SK-N-DZ (cell line): ENCODE results near the gene BMP4.

Experiments
- DNase-seq: peaks from one replicate; pipeline ENCODE4 v3.0.0-alpha.2; 2015; ENCODE audit warnings: low spot score

Gene BMP4

GRCh38 chr14:53946404-53947093 is 10.1 kb downstream of the BMP4 start:
- no peak for DNase-seq

DNA sequence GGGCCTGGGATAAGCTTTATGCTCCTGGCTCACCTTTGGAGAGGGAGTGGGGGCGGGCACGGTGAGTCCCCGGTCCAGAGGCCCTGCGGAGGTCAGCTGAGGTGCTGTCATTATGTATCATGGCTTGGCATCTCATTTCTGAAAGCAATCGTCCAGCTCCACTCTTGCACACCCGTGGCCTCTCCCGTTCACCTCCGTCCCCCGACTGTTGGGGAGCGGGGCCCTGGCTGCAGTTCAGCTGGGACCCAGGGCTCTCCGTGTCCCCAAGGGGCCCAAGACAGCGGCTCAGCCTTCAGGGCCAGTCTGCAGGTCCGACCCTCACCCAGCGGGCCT is 10.6 kb downstream of the BMP4 start:
- DNase-seq = no peak

DNA sequence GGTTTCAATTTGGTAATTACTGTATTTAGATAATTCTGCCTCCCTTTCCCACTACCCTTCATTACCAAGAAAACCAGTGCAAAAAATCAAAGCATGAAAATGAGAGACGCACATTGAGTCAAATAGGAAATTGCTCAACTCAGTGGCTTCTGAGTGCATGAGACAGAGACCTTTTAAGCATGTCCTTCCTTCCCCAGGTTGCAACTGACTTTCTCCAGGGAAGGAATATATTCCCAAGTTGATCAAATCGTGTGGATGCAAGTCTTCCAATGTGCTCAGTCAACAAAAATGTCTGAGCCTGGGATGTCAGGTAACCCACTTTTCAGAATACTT is 12.9 kb downstream of the BMP4 start:
- no peak for DNase-seq

- DNase-seq = no peak
Measured at GRCh38 chr14:53942970-53943750, 13.5 kb downstream of the BMP4 start.

DNA sequence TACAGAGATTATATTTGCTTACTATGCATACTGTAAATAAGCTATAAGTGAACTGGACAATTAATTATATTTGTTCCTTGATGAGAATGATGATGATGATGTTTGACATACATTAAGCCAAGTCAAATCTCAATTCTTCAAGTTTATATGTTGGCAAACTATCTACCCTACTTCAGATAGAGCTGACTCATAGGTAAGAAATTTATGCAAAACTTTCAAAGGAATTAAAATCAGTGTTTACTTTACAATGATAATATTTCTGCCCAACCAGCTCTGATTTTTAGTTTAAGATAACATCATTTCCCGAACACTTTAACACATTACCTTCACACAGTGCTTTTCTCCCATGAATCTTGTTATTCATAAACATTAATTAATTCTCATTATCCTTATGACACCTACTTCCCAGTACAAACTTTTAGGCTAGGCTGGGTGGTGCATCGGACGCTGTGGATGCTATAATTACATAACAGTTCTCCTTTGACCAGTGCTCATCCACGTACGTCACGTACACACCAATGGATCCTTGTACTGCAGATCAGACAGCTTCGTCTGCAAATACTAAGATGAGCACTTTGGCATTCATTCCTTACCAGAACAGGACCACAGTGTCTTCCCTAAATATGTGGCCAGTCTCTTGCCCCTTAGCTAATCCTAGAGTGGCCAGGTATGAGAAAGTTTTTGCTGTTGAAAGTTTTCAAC is 18.3 kb downstream of the BMP4 start:
- no peak for DNase-seq

GRCh38 chr14:53934778-53935414 is 21.7 kb downstream of the BMP4 start:
- no peak for DNase-seq

DNA sequence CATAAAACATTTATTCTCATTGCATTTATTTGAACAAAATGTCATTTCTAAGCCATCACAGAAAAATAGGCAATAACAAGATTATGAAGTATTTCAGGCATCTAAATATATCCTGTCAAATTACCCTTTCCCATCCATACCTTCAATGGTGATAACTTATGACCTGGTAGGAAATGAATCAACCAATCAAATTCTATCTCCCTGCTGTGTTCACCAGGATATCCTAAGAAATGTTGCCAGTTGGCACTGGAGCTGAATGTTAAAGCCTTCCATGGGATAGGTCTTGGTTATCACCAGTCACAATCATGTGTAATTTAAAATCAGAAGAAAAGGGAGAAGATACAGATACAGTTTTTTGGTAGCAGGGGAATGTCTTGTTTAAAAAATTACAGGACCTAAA is 23.7 kb downstream of the BMP4 start:
- DNase-seq = no peak

DNA sequence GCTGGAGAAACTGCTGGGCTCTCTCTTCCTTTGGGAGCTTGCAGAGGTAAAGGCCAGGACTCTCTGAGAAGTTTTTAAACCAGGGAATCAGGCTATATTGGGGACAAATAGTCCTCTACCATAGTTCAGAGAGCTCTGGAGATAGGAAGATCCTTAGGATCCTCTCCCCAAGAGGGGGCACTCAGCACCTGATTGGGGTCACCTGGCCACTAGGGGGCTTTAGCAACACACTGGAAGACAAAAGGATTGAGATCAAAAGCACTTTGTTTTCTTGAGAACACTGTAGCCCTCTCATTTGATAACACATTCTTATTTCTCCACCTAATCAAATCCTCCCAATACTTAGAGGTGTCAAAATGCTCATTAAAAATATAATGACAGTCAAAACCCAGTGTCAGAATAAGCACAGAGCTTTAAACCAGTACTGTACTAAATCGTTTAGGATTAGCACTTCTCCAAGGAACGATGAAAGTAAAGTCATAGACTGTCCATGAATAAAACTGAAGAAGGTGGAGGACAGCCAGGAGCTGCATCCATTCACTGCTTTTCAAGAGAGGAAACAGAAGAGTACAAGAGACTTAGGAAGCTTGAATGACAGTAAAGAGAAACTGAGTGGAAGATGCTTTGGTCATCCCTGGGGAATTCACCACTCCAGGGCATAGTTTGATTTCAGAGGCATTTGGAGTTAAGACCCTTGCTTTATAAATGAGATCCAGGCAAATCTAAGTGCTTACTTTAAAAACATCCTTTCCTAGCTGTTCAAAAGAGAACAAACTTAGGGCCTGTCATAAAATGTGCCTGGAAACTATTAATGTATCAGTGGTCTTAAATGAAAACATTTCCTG is 26.5 kb downstream of the BMP4 start:
- DNase-seq = no peak

DNA sequence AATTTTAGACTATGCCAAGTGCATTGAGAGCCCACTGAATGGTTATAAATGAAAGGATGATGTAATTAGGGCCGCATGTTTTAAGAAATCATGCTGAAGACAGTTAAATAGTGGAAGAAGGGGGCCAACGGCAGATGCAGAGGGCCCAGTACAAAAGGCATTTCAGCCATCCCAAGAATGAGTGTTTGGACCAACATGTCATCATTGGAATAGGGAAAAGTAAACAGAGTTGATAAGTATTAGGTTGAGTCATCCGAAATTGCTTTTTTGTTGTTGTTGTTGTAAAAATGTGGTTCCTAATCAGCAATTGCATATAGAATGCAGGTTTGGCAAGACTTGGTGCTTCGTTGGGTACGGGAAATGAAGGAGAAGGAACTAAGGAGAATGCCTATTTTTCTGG is 29.5 kb downstream of the BMP4 start:
- no peak for DNase-seq

GRCh38 chr14:53925201-53925766 is 31.3 kb downstream of the BMP4 start:
- no peak for DNase-seq

- no peak for DNase-seq
Measured at GRCh38 chr14:53924753-53925152, 31.9 kb downstream of the BMP4 start.

DNA sequence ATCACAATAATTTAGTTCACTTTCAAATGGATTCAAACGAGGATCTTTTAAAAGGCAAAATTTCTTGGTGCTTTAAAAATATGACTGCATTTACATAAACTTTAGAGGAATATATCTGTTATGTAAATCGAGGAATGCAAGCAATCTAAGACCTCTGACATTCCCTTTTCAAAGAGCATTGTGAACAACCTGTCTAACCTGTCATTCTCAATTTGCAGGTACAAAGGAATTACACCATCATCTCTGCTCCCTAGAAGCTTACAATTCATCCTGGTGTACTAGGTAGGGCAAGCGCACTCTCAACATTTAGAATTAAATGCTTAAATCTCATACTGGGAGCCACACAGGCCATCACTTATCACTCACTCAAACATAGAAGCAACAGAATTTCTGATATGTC is 35.6 kb downstream of the BMP4 start:
- no peak for DNase-seq

DNA sequence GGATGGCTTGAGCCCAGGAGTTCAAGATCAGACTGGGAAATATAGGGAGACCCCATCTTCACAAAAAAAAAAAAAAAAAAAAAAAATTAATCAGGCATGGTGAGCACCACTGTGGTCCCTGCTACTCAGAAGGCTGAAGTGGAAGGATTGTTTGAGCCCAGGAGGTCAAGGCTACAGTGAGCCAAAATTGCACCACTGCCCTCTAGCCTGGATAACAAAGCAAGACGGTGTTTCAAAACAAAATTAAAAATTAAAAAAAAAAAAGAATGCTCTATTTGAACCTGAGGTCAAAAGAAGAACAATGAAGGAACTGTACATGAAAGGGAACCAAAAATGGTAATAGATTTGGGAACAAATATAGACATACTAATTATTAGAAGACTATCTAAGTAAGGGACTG is 40.4 kb downstream of the BMP4 start:
- DNase-seq = no peak

GRCh38 chr14:53915364-53916014 is 41.1 kb downstream of the BMP4 start:
- DNase-seq = no peak

DNA sequence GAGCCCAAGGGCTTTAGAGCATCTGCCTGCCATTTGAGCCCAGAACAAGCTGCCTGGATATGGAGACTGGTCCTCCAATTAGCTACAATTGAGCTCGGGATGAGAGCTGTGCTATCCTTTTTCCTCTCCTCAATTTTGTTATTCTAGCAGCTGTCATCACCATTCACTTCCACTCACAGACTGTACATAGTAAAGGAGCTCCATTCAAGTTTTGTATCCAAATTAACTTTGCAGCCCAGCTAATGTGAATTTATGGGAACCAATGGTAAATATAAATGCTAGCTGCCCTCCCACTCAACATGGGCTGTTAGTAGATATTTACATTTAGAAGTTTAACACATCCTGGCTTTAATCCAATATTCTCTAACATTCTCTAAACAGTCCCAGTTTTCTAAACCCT is 44.6 kb downstream of the BMP4 start:
- DNase-seq = peak; percentile 1

DNA sequence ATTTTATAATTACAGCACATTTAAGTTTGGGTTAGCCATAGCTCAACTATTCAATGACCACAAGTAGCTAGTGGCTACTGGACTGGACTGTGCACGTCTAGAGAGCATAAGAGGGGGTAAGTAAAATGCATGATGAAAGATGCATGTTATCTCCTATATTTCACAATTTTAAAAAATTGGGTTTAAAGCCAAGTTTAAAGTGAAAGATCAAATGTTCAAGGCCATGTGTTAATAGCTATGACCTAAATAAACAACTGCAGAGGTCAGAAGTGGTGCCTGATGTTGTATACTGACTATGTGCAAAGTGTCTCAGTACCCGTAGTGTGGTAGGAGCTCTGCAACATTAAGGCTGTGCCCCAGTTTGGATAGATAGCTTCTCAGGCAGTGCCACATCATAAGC is 48.2 kb downstream of the BMP4 start:
- DNase-seq = no peak

GRCh38 chr14:53902307-53902706 is 54.3 kb downstream of the BMP4 start:
- no peak for DNase-seq

GRCh38 chr14:53900499-53900898 is 56.1 kb downstream of the BMP4 start:
- no peak for DNase-seq
